Middle frontal gyrus (tissue), 1 donor: ENCODE measurements around the gene ZSCAN2.
"Not testable (repeated sequence)": the region's sequence is repeated elsewhere in the genome, so short reads cannot be mapped to it uniquely, and the experiment has no call there.

Experiments
- DNase-seq: peaks from one replicate; pipeline ENCODE4 v3.0.0-alpha.2; 2015; ENCODE audit warnings: low spot score; ENCODE audit errors: extremely low spot score

ZSCAN2 gene

GRCh38 chr15:84634228-84634837, 33.5 kb downstream of the ZSCAN2 start:
- no peak for DNase-seq

DNA sequence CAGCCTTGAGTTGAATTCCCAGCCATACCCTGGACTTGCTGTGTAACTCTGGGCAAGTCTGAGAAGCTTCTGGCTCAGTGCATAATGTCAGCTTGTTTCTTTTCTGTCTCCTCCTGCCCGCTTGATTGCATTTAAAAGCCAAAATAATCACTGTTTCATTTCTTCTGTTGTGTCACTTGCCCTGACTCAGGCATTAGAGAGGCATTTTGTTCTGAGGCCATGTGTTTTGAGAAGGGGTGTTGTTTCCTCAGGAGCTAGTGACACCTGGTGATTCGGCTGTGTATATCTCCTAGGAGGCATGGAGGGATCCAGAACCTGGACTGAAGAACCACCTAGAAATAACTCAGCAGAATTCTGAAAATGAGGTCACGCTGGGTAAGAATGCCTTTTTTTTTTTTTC, 37.3 kb downstream of the ZSCAN2 start:
- no peak for DNase-seq

DNA sequence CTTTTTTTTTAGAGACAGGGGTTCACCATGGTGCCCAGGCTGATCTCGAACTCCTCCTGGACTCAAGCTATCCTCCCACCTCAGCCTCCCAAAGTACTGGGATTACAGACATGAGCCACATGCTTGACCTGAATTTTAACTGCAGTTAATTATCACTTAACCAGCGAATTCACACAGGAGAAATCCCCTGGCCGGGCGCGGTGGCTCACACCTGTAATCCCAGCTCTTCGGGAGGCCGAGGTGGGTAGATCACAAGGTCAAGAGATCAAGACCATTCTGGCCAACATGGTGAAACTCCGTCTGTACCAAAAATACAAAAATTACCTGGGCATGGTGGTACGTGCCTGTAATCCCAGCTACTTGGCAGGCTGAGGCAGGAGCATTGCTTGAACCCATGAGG, 41.1 kb downstream of the ZSCAN2 start:
- not testable (repeated sequence) for DNase-seq

DNA sequence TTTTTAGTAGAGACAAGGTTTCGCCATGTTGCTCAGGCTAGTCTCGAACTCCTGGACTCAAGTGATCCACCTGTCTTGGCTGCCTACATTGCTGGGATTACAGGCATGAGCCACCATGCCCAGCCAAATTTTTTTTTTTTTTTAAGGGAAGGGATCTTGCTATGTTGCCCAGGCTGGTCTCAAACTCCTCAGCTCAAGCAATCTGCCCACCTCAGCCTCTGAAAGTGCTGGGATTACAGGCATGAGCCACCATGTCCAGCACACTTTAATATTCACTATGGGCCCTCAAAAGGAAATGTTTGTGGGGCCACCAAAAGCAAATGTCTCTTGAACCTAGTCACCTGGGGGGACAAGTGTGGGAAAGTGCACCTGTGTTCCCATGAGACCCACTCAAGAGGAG, 41.8 kb downstream of the ZSCAN2 start:
- not testable (repeated sequence) for DNase-seq

GRCh38 chr15:84643838-84644237, 43.0 kb downstream of the ZSCAN2 start:
- DNase-seq = no peak

GRCh38 chr15:84645496-84645895, 44.7 kb downstream of the ZSCAN2 start:
- DNase-seq = no peak

DNA sequence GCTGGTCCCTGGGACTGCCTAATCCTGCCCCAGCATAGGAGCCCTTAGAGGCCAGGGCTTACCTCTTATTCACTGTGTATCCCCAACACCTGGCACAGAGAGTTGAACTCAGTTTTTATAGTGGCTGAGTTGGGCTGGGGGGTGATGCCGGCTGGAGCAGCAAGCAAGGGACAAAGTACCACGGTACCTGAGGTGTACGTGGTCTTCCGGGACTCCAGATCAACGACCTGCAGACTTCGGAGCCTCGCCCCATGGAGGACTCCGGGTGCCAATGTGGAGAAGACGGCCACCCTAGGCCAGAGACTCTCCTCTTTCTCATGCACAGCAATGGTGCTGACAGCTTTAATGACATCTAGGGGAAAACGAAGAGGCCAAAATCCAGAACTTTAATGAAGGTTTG, 45.2 kb downstream of the ZSCAN2 start:
- DNase-seq = no peak

- DNase-seq = no peak
Measured at GRCh38 chr15:84647726-84648125, 46.9 kb downstream of the ZSCAN2 start.

DNA sequence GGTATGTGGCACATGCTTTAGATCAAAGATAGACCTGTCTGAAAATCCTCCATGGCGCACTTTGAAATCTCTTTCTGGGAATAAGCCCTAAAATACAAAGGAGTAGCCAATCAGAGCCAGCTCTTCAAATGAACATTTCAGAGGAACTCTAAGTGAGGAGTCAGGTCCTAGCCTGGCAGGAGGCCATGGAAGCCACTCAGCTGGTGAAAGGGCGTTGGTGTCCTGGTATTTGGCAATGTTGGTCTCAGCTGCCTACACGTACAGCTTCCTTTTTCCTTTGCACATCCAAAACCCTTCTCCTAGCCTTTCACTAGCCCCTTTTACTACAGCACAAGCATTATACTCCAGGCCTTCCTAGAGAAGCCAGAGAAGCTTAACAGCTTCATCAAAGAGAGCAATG, 47.7 kb downstream of the ZSCAN2 start:
- no peak for DNase-seq

DNA sequence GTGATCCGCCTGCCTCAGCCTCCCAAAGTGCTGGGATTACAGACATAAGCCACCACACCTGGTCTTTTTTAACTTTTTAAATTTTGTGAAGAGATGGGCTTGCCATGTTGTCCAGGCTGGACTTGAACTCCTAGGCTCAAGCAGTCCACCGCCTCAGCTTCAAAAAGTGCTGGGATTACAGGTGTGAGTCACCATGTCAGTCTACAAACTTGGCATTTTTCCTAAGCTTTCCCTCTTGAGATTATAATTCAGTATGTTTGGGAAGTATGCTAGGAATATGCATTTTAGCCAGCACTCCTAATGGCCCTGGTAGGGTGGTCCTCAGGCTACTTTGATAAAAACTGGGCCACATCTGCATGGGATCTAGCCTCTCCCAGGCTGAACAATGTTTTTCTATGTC, 48.9 kb downstream of the ZSCAN2 start:
- no peak for DNase-seq

GRCh38 chr15:84653584-84653909, 52.7 kb downstream of the ZSCAN2 start:
- DNase-seq = no peak

GRCh38 chr15:84653910-84654688, 53.3 kb downstream of the ZSCAN2 start, which contains the start of gene WDR73:
Gene WDR73 (minus strand): TSS chr15:84654283. CDS start chr15:84654274, 9 bp downstream.
- peak; percentile 96 for DNase-seq

GRCh38 chr15:84654689-84655453, 54.1 kb downstream of the ZSCAN2 start:
- peak; percentile 72 for DNase-seq

DNA sequence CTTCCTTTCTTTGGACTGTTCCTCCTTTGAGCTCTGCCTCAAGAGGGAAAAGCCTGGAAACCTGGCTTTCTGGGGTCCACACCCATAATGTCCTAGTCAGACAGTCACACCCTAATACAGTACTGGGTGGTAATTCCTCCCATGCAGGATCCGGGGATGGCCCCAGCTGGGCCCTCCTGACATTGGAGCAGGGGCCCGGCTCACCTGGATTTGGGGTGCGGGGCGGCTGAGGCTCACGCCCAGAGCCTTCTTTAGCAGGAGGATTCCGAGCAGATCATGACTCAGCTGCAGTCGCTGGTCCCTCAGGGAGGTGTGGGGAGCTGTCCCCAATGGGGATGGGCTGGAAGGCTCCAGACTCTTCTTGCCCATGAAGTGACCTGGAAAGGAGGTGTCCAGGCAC, 56.2 kb downstream of the ZSCAN2 start:
- DNase-seq = no peak

- no peak for DNase-seq
Measured at GRCh38 chr15:84657748-84658079, 56.9 kb downstream of the ZSCAN2 start.

GRCh38 chr15:84658080-84658787, 57.4 kb downstream of the ZSCAN2 start, which contains the start of gene NMB:
Gene NMB (minus strand): TSS chr15:84658199. CDS start chr15:84658152, 47 bp downstream.
- DNase-seq = peak; percentile 22

GRCh38 chr15:84658788-84659411, 58.1 kb downstream of the ZSCAN2 start:
- DNase-seq = no peak

DNA sequence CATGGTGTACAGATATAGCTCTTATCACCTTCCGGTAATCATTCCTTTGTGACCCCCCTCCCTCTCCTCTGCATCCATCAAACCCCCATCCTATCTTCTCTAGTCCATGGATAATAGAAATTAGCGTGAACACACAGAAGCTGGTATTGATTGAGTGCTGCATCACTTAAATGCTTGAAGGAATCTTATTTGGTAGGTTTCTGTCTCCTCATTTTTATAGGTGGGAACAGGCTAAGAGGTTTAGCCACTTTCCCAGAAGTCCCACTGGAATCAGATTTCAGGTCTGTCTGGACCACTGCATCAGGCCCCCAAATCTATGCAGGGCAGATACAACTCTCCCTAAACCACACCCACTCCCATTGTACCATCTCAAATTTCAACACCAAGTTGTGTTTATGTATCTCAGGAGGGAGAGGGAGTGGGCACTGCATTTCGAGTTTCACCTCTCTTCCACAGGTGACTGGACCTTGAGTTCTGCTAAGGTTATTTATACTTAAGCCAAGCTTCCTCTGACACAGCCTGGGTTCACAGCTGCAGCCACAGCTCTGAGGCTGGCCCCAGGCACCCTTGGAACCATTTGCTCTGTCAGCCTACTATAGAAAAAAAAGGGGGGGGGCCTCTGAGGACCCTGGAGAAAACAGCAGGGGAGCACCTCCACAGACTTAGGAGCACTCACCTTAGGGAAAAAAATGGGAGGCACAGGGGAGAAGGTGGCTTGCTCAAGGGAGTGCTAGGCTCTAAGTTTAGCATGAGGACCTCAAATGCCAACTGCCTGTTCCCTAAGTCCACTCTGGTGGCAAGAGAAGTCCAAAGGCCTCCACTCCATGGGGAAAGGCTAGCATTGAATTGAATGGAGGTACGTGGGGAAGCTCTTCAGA, 59.3 kb downstream of the ZSCAN2 start:
- DNase-seq = no peak

- DNase-seq = no peak
Measured at GRCh38 chr15:84661001-84661400, 60.2 kb downstream of the ZSCAN2 start.

DNA sequence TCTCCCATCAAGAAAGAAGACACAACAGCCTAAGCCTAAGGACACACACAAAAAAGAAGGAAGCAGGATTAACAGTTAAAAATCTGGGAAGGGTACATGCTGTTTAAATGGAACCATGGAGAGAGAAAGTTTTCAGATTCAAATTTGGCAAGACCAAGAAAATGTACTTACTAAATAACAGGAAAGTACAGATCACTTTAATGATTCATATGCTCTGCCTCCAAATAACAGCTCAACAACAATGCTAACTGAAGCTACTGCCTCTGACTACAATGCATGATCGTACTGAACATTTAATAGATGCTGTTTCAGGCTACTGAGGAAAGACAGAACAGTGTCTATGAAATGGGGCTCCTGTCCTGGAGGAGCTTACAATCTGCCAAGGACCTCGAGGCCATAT, 65.6 kb downstream of the ZSCAN2 start:
- DNase-seq = no peak
